Measurements from ENCODE around the gene CYP2F1. TPM values are rescaled to one million over a fixed set of nuclear protein-coding genes. Genes with fewer than 3 reads are reported as not detected.
"Not testable (repeated sequence)": the region's sequence is repeated elsewhere in the genome, so short reads cannot be mapped to it uniquely, and the experiment has no call there.

CYP2F1 gene, protein sequence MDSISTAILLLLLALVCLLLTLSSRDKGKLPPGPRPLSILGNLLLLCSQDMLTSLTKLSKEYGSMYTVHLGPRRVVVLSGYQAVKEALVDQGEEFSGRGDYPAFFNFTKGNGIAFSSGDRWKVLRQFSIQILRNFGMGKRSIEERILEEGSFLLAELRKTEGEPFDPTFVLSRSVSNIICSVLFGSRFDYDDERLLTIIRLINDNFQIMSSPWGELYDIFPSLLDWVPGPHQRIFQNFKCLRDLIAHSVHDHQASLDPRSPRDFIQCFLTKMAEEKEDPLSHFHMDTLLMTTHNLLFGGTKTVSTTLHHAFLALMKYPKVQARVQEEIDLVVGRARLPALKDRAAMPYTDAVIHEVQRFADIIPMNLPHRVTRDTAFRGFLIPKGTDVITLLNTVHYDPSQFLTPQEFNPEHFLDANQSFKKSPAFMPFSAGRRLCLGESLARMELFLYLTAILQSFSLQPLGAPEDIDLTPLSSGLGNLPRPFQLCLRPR
- polyA plus RNA-seq (ENCODE audit: insufficient read length in 3 of 3) = not detected

DNA sequence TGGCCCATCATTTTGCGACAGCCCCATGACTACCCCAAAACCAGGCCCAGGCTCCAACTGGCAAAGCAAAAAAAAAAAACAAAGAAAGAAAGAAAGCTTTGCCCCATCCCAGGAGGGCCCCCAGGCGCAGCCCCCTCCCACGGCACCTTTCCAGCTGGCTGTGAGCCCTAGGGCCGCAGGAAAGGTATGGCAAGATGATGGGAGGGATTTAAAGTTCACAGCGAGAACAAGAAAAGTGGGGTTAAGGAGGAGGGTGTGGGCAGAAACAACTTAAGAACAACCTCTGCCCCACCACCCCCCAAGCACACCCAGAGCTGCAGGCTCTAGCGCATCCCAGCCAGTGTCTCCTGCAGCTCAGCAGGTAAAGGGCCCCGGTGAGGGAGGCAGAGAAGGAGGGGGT is at the start of gene CYP2F1:
TSS of gene CYP2F1 (plus strand) at position 301 of the 400 bp plus-strand sequence. CDS start 1,757 bp downstream, outside the sequence.
- no peak for DNase-seq (ENCODE audit: low read depth in 3 of 3, low spot score in 2 of 3)

DNA sequence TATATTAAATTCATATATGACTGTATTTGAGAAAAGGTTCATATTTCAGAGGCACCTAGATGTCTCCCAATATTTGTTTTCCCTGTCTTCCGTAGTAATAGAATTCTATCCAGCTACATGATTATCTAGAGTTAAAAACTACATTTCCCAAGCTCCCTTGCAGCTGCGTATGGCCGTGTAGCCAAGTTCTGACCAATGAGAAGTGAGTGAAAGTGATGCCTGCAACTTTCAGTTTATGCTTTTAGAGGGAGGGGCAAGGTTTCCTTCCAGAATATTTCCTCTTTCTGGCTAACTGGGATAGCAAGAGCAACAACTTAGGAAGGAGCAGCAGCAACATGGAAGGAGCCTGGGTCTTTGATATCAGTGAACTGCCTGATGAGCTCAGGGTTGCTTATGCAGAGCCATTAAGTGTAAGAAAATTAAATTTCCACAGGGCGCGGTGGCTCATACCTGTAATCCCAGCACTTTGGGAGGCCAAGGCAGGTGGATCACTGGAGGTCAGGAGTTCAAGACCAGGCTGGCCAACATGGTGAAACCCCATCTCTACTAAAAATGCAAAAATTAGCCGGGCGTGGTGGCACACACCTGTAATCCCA is 49.2 kb upstream of the CYP2F1 start:
- no peak for DNase-seq (ENCODE audit: low read depth in 3 of 3, low spot score in 2 of 3)

DNA sequence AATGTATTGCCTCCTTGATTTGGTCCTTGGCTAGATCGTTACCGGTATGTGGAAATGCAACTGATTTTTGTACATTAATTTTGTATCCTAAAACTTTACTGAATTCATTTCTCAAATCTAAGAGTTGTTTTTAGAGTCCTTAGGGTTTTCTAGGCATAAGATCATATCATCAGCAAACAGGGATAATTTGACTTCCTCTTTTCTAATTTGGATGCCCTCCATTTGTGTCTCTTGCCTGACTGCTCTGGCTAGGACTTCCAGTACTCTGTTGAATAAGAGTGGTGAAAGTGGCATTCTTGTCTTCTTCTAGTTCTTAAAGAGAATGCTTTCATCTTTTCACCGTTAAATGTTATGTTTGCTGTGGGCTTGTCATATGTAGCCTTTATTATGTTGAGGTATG is 37.9 kb upstream of the CYP2F1 start:
- DNase-seq (ENCODE audit: low read depth in 3 of 3, low spot score in 2 of 3) = no peak

DNA sequence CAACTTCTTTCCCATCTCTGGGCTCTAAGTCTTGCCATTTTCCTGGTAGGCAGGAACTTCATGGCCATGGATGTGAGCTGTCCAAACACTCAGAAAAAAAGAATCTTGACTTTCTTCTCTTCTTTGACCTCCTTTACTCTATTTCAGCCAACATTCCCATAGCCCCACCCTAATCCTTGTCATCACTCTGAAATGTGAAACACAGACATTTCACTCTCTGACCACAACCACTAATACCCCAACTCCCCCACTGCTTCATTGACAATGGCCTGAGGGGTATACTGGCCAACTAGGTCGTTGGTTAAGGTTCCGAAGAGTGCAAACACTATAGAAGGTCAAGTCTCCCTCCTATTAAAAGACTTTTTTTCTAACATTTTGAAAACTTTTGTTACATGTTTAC is 30.7 kb upstream of the CYP2F1 start:
- DNase-seq (ENCODE audit: low read depth in 3 of 3, low spot score in 2 of 3) = no peak

DNA sequence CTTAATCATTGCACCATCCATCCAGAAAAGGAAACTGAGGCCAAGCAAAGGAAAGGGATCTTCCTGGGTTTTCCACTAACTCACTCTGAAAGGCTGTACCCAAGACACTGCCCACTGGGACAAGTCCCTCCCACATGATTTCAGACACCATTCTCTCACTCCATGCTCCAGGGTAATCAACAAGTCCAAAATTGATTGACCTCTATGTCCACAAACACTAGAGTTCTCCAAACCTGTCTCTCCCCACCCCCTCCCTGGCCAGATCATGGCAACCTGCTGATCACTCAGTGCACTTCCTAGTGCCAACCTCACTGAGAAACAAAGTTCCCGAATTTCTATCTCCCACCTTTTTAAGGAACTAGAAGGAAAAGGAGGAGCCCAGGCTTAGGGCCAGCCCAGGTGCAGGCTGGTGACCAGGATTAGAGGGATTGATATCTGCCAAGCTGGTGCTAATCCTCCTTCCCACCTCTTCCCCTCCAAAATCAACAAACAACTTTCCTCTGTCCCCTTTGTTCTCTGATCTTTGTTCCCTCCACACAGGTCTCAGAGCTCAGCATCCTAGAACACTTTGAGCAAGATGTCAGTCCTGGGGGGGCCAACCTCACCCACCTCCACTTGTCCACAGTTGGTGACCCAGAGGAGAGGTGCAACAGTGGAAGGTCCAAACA is 28.4 kb upstream of the CYP2F1 start:
- no peak for DNase-seq (ENCODE audit: low read depth in 3 of 3, low spot score in 2 of 3)

DNA sequence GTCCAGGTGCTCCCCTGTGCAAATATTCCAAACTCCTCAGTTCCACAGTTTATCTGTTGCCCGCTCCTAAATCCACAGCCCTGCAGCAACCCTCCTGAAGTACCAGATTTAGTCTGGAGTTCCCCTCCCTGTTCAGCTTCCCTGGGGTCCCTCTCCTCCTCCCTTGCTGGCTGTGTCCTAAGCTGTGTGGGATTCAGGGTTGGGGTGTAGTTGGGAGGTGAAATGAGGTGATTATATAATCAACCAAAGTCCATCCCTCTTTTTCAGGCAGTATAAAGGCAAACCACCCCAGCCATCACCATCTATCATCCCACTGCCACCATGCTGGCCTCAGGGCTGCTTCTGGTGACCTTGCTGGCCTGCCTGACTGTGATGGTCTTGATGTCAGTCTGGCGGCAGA is 26.1 kb upstream of the CYP2F1 start, which contains the start of gene CYP2A13:
TSS of gene CYP2A13 (plus strand) at position 301 of the 400 bp plus-strand sequence. CDS start at position 322, 21 bp downstream.
- no peak for DNase-seq (ENCODE audit: low read depth in 3 of 3, low spot score in 2 of 3)

DNA sequence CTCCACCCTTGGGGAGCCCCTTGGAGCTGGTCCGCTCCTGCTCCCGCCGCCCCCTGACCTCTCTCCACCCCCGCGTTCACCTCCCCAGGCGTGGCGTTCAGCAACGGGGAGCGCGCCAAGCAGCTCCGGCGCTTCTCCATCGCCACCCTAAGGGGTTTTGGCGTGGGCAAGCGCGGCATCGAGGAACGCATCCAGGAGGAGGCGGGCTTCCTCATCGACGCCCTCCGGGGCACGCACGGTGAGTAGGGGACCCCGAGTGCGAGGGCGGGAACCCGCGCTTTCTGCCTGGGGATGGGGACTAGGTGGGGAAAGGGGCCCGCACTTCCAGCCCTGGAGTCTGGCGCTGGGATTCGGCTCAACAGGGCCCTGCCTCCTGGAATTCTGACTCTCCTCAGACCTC is 24.3 kb upstream of the CYP2F1 start:
- DNase-seq (ENCODE audit: low read depth in 3 of 3, low spot score in 2 of 3) = no peak

DNA sequence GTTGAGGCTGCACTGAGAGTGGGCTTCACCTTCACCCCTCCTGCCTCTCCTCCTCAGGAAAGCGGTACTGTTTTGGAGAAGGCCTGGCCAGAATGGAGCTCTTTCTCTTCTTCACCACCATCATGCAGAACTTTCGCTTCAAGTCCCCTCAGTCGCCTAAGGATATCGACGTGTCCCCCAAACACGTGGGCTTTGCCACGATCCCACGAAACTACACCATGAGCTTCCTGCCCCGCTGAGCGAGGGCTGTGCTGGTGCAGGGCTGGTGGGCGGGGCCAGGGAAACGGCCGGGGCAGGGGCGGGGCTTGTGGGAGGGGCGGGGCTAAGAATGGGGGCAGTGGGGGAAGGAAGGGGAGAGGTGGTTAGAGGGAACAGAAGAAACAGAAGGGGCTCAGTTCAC is 18.5 kb upstream of the CYP2F1 start:
- no peak for DNase-seq (ENCODE audit: low read depth in 3 of 3, low spot score in 2 of 3)

DNA sequence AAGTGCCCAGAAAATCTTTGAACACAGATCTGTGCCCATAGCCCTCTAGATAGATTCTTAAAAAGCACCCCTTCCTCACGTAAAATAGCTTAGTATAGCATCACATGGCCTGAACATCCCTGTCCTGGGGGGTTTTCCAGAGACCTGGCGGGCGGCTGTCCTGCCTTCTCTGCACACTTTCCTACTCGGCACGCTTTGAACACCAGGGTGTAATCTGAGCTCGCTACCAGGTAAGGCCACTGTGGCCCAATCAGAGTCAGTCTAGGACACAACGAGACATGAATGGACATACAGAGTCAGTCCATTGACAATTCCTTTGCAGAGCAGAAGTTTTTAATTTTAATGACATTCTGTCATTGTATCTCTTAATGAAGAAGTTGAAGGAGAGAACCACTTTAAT is 17.9 kb upstream of the CYP2F1 start:
- DNase-seq (ENCODE audit: low read depth in 3 of 3, low spot score in 2 of 3) = no peak

DNA sequence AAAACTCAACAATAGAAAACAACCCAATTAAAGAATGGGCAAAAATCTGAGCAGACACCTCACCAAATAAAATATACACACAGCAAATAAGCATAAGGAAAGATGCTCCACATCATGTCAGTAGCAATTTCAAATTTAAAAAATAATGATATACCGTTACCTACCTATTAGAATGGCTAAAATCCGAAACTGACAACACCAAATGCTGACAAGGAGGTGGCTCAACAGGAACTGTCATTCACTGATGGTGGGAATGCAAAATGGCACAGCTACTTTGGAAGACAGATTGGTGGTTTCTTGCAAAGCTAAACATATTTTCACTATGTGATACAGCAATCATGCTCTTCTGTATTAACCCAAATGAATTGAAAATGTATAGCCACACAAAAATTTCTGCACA is 16.9 kb upstream of the CYP2F1 start:
- no peak for DNase-seq (ENCODE audit: low read depth in 3 of 3, low spot score in 2 of 3)

DNA sequence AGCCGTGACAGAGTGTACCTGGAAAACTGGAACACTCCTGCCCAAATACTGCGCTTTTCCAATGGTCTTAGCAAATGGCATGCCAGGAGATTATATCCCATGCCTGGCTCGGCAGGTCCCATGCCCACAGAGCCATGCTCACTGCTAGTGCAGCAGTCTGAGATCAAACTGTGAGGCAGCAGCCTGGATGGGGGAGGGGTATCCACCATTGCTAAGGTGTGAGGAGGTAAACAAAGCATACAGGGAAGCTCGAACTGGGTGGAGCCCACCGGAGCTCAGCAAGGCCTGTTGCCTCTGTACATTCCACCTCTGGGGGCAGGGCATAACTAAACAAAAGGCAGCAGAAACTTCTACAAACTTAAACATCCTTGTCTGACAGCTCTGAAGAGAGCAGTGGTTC is 15.5 kb upstream of the CYP2F1 start:
- no peak for DNase-seq (ENCODE audit: low read depth in 3 of 3, low spot score in 2 of 3)

DNA sequence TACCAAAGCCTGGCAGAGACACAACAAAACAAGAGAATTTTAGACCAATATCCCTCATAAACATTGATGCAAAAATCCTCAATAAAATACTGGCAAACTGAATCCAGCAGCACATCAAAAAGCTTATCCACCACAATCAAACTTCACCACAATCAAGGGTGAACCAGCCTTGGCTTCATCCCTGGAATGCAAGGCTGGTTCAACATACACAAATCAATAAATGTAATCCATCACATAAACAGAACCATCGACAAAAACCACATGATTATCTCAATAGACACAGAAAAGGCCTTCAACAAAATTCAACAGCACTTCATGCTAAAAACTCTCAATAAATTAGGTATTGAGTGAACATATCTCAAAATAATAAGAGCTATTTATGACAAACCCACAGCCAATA is 12.0 kb upstream of the CYP2F1 start:
- DNase-seq (ENCODE audit: low read depth in 3 of 3, low spot score in 2 of 3) = not testable (repeated sequence)

DNA sequence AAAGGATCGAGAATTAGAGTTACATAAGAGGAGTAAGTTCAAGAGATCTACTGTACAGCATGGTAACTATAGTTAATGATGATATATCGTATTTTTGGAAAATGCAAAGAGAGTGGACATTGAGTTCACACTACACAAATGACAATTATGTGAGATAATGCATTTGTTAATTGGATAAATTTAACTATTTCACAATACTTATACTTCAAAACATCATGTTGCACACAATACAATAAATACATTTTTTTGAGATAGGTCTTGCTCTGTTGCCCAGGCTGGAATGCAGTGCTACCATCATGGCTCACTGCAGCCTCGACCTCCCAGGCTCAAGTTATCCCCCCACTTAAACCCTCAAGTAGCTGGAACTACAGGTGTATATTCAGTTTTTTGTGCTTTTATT is 8.1 kb upstream of the CYP2F1 start:
- DNase-seq (ENCODE audit: low read depth in 3 of 3, low spot score in 2 of 3) = no peak

DNA sequence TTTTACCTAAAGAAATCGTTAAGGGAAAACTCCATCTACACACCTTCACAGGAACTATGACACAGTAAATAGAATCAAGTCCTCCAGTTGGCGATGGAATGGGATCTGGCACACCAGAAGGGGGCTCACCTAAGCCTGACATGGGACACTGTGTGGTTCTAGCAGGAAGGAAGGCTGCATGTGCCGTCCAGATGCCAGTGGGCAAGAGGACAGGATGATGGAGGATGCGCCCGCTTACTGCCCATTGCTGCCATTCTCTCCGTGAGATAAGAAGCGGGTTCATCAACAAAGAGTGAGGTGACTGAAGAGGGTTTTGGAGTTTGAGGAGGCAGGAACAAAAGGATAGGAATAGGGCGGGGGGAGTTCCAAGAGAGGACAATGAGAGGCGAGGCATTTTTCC is 2.9 kb upstream of the CYP2F1 start:
- no peak for DNase-seq (ENCODE audit: low read depth in 3 of 3, low spot score in 2 of 3)

DNA sequence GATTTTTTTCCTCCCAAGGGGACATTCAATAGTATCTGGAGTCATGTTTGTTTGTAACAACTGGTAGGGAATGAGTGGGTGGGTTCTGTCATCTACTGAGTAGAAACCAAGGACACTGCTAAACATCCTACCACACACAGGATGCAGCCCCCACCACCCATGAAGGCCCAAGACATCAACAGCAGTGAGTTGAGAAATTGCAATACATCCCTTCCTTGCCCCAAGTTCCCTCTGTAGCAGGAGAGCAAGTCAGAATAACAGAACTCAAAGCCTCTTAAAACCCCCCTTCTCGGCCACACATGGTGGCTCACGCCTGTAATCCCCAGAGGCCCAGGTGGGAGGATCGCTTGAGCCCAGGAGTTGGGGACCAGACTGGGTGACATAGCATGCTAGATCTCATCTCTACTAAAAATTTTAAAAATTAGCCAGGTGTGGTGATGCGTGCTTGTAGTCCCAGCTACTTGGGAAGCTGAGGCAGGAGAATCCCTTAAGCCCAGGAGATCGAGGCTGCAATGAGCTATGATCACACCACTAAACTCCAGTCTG is 2.4 kb upstream of the CYP2F1 start:
- DNase-seq (ENCODE audit: low read depth in 3 of 3, low spot score in 2 of 3) = no peak

DNA sequence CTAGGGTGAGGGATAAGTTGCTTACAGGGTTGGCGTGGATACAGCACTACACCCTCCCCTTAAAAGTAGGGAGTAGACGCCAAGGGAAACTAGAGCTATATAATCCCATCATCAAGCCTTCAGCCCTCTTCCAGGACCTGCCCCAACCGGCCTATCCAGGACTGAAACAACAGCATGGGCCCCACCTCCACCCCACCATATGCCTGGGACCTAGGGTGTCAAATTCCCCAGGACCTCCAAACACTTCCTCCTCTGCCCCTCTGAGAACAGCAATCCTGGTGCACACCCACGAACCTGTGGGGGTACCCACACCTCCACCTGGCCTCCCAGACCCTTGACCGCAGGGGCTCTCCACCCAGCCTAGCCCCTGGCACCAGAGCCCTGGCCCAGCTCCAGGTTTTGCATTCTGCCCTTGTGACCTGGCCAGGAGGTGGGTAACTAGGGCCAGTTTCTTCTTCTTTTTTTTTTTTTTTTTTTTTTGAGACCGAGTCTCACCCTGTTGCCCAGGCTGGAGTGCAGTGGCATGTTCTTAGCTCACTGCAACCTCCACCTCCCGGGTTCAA is 1.4 kb upstream of the CYP2F1 start:
- no peak for DNase-seq (ENCODE audit: low read depth in 3 of 3, low spot score in 2 of 3)

DNA sequence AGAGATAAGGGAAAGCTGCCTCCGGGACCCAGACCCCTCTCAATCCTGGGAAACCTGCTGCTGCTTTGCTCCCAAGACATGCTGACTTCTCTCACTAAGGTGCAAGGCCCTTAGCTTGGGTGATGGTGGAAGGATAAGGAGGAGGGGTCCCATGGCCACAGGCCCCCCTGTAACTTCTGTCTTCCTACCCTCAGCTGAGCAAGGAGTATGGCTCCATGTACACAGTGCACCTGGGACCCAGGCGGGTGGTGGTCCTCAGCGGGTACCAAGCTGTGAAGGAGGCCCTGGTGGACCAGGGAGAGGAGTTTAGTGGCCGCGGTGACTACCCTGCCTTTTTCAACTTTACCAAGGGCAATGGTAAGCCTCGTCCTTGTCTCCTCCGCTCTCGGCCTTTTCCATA is 2.0 kb downstream of the CYP2F1 start:
- no peak for DNase-seq (ENCODE audit: low read depth in 3 of 3, low spot score in 2 of 3)

DNA sequence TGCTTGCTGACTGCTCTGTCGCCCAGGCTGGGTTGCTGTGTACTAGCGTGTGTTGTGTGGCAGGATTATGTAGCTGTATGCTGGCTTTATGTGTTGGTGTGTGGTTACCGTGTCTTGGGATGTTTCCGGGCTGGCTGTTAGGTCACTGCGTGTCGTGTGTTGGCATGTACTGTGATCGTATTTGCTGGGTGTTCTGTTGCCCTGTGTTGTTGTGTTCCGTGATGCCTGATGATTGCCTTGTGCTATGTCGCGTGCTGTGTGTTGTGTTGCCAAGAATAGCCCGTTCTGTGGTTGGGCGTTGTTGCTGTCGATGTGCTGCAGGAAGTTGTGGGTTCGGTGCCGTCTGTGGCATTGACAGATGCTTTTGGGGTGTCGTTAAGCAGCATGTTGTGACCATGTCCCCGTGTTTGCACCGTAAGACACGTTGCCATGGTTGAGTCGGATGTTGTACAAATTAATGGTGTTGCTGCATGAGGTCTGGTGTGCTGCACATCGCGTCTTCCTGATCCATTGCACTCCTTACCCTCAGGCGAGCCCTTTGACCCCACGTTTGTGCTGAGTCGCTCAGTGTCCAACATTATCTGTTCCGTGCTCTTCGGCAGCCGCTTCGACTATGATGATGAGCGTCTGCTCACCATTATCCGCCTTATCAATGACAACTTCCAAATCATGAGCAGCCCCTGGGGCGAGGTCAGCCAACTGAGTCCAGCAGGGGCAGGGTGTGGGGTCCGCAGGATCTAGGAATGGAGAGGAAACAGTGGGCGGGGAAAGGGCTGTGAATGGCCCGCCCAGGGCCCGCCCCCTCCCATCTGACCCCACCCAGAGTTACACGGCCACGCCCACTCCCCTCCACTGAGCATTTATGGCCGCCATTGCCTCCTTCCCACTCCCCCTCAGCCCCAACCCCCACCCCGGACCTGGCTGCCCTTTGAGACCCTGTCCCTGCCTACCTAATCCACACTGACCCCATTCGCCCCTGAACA is 7.0 kb downstream of the CYP2F1 start:
- not testable (repeated sequence) for DNase-seq (ENCODE audit: low read depth in 3 of 3, low spot score in 2 of 3)

DNA sequence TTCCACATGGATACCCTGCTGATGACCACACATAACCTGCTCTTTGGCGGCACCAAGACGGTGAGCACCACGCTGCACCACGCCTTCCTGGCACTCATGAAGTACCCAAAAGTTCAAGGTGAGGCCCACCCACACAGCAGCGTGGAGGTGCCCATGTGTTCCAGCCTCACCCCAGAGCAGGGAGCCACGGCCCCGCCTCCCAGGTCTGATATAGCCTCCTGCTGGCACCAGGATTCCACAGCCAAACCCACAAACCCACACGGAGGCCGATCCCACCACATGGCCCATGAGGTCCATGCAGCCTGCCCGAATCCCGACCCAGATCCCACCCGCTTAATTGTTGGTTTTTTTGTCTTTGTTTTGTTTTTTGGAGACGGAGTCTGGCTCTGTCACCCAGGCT is 8.6 kb downstream of the CYP2F1 start:
- not testable (repeated sequence) for DNase-seq (ENCODE audit: low read depth in 3 of 3, low spot score in 2 of 3)
